ENCODE data around the gene MAPKAP1. TPM values are rescaled to one million over a fixed set of nuclear protein-coding genes. Genes with fewer than 3 reads are reported as not detected.

Gene MAPKAP1
- total and polyA plus RNA-seq, 2 experiments from 2014 or later: 68.5 to 74.5 TPM

DNA sequence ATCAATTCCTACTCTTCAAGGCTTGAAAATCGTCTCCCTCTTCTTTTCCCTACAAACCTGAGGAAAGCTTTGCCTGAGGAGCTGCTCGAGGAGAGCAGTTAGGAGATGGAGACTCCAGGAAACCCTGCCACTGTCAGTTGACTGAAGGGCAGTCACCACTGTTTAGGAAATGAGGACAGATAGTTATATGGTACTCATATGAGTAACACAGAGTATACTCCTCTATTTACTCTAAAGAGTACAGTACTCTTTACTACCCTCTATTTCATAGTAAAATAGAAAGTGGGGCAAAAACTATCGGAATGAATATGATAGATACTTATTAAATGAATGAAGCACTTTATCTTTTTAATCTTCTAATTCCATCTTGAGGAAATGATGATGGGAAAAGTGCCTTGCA is 115.8 kb downstream of the MAPKAP1 start:
- TF ChIP-seq EZH2 (IDR thresholded peaks at IDR 0.05; ENCODE audit: insufficient read depth, poor library complexity, severe bottlenecking) (no peak), EZH2phosphoT487 (IDR thresholded peaks at IDR 0.05; ENCODE audit: insufficient read depth, low read depth) (no peak)
- Histone ChIP-seq H3K9me2 (ENCODE audit: insufficient read depth) (no peaks in the 10 kb centered on the region), H3K9ac (no peak overlapping the region), H3K4me2 (ENCODE audit: unreplicated experiment) (no peak overlapping the region), H3F3A (ENCODE audit: insufficient read depth) (no peaks in the 10 kb centered on the region), H3K9me3 (ENCODE audit: low read depth) (no peaks in the 10 kb centered on the region), H2AFZ (no peak overlapping the region), H3K36me3 (ENCODE audit: low read depth) (0 out of 2 replicates have a peak, but pooled peaks cover 4% of the 10 kb centered on the region), H3K27ac (no peak overlapping the region), H3K4me1 (ENCODE audit: insufficient read depth) (no peaks in the 10 kb centered on the region), H3K27me3 (replicated peaks; ENCODE audit: insufficient read depth) (no peaks in the 10 kb centered on the region), H3K79me2 (ENCODE audit: insufficient read depth) (peaks cover 100% of the 10 kb centered on the region), H4K20me1 (ENCODE audit: insufficient read depth) (peaks cover 7% of the 10 kb centered on the region), H3K4me3 (no peak overlapping the region)
- no peak for DNase-seq
- 97 to 98% methylated on average over 3 of the region's 3 CpGs for WGBS, 2 experiments (ENCODE audit: low coverage in 1 of 2, low lambda C conversion rate in 2 of 2, missing lambda C conversion rate in 2 of 2)
- in situ Hi-C loops (cut with MboI): no loop called here

DNA sequence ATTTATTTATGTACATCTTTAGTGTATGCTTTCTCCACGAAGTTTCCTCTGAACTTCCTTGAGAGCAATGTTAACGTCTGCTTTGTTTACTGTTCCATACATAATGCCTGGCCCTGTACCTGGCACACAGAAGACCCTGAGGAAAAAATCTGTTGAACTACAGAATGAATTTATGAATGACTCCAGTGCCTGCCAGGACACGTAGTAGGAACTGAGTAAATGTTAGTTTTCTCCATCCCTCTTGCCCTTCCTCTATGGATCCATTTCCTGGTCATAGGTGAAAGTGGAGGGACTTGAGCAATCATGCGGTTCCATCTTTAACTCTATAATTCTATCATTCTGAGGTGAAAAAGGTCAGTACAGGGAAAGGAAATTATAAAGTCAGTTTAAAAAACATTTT is 117.7 kb downstream of the MAPKAP1 start:
- no peaks in the 10 kb centered on the region; the same call in 1 of the 2 replicates for H3K36me3 ChIP-seq (ENCODE audit: low read depth)
- DNase-seq: no peak
- in situ Hi-C loops (cut with MboI): no loop called here
- no peaks in the 10 kb centered on the region for H3K9me3 ChIP-seq (ENCODE audit: low read depth)
- H3K4me3 ChIP-seq: no peak overlapping the region
- 72 to 79% methylated on average over 4 of the region's 4 CpGs for WGBS, 2 experiments (ENCODE audit: low coverage in 1 of 2, low lambda C conversion rate in 2 of 2, missing lambda C conversion rate in 2 of 2)
- peaks cover 100% of the 10 kb centered on the region for H3K79me2 ChIP-seq (ENCODE audit: insufficient read depth)
- H3F3A ChIP-seq (ENCODE audit: insufficient read depth): no peaks in the 10 kb centered on the region
- H4K20me1 ChIP-seq (ENCODE audit: insufficient read depth): peaks cover 10% of the 10 kb centered on the region
- H3K27ac ChIP-seq: no peak overlapping the region
- no peaks in the 10 kb centered on the region for H3K4me1 ChIP-seq (ENCODE audit: insufficient read depth)
- H3K4me2 ChIP-seq (ENCODE audit: unreplicated experiment): no peak overlapping the region
- no peaks in the 10 kb centered on the region for H3K27me3 ChIP-seq (replicated peaks; ENCODE audit: insufficient read depth)
- H3K9me2 ChIP-seq (ENCODE audit: insufficient read depth): no peaks in the 10 kb centered on the region
- H3K9ac ChIP-seq: no peak overlapping the region
- TF ChIP-seq EZH2phosphoT487 (IDR thresholded peaks at IDR 0.05; ENCODE audit: insufficient read depth, low read depth) (no peak), EZH2 (IDR thresholded peaks at IDR 0.05; ENCODE audit: insufficient read depth, poor library complexity, severe bottlenecking) (no peak)
- H2AFZ ChIP-seq: no peak overlapping the region

DNA sequence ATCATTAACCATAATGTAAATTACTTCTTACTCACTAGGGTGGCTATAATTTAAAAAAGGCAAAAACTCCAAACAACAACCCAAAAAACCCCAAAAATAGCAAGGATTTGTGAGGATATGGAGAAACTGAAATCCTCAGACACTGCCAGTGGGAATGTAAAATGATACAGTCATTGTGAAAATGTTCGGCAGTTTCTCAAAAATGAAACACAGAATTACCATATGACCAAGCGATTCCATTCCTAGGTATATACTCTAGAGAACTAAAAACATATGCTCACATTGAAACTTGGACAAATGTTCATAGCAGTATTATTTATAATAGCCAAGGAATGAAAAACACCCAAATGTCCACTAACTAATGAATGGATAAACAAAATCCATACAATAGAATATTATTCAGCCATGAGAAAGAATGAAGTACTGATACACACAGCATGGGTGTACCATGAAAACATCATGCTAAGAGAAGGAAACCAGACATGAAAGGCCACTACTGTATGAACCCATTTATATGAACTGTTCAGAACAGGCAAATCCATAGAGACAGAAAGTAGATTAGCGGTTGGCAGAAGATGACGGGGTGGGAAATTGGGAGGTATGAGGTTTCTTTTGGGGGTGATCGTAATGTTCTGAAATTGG is 119.1 kb downstream of the MAPKAP1 start:
- Histone ChIP-seq H3K9ac (no peak overlapping the region), H3K4me3 (no peak overlapping the region), H3K4me1 (ENCODE audit: insufficient read depth) (no peaks in the 10 kb centered on the region), H3K9me2 (ENCODE audit: insufficient read depth) (no peaks in the 10 kb centered on the region), H3F3A (ENCODE audit: insufficient read depth) (no peaks in the 10 kb centered on the region), H3K27me3 (replicated peaks; ENCODE audit: insufficient read depth) (no peaks in the 10 kb centered on the region), H3K27ac (no peak overlapping the region), H3K79me2 (ENCODE audit: insufficient read depth) (peaks cover 90% of the 10 kb centered on the region), H3K36me3 (ENCODE audit: low read depth) (peaks cover 3% of the 10 kb centered on the region; the same call in 1 of the 2 replicates), H2AFZ (no peak overlapping the region), H3K4me2 (ENCODE audit: unreplicated experiment) (no peak overlapping the region), H4K20me1 (ENCODE audit: insufficient read depth) (peaks cover 10% of the 10 kb centered on the region), H3K9me3 (ENCODE audit: low read depth) (no peaks in the 10 kb centered on the region)
- in situ Hi-C loops (cut with MboI): no loop called here
- no peak for DNase-seq
- 87 to 92% methylated on average over 5 of the region's 5 CpGs for WGBS, 2 experiments (ENCODE audit: low coverage in 1 of 2, low lambda C conversion rate in 2 of 2, missing lambda C conversion rate in 2 of 2)
- TF ChIP-seq EZH2 (IDR thresholded peaks at IDR 0.05; ENCODE audit: insufficient read depth, poor library complexity, severe bottlenecking): no peak
- TF ChIP-seq EZH2phosphoT487 (IDR thresholded peaks at IDR 0.05; ENCODE audit: insufficient read depth, low read depth): no peak

DNA sequence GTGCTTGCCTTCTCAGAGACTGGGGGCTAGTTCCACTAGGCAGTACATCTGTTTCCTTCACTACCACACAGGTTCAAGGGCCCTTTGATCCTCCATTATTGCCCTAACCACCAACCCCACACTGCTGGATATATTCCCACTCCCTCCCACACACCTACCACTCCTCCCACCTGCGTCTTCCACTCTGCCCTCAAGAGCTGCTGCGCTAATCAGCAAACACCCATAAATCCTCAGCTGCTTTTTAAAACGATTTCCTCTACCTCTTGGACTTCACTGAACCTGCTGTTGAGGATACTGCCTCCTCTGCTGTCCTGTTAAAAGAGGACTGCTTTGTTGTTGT is 120.9 kb downstream of the MAPKAP1 start:
- Histone ChIP-seq H3F3A (ENCODE audit: insufficient read depth) (no peaks in the 10 kb centered on the region), H2AFZ (no peak overlapping the region), H3K79me2 (ENCODE audit: insufficient read depth) (peaks cover 86% of the 10 kb centered on the region), H3K4me2 (ENCODE audit: unreplicated experiment) (no peak overlapping the region), H3K27ac (no peak overlapping the region), H3K4me1 (ENCODE audit: insufficient read depth) (no peaks in the 10 kb centered on the region), H3K4me3 (no peak overlapping the region), H3K36me3 (ENCODE audit: low read depth) (peaks cover 5% of the 10 kb centered on the region; the same call in 1 of the 2 replicates), H3K9me2 (ENCODE audit: insufficient read depth) (no peaks in the 10 kb centered on the region), H3K27me3 (replicated peaks; ENCODE audit: insufficient read depth) (no peaks in the 10 kb centered on the region), H3K9me3 (ENCODE audit: low read depth) (no peaks in the 10 kb centered on the region), H3K9ac (no peak overlapping the region), H4K20me1 (ENCODE audit: insufficient read depth) (peaks cover 10% of the 10 kb centered on the region)
- in situ Hi-C loops (cut with MboI): no loop called here
- WGBS, 2 experiments (ENCODE audit: low coverage in 1 of 2, low lambda C conversion rate in 2 of 2, missing lambda C conversion rate in 2 of 2): 95 to 98% methylated on average over 3 of the region's 3 CpGs
- no peak for TF ChIP-seq EZH2phosphoT487 (IDR thresholded peaks at IDR 0.05; ENCODE audit: insufficient read depth, low read depth)
- TF ChIP-seq EZH2 (IDR thresholded peaks at IDR 0.05; ENCODE audit: insufficient read depth, poor library complexity, severe bottlenecking): no peak
- DNase-seq: no peak

Data from GM23248 (cell line).